Measurements from ENCODE around the gene UNC5A.

UNC5A gene

GRCh38 chr5:176847148-176847547 lies 36.8 kb downstream of the UNC5A start:
- DNase-seq = no peak

GRCh38 chr5:176847726-176848290 lies 37.4 kb downstream of the UNC5A start:
- DNase-seq = no peak

- DNase-seq = no peak
Observed at GRCh38 chr5:176848651-176849050, 38.3 kb downstream of the UNC5A start.

GRCh38 chr5:176849611-176850227 lies 39.4 kb downstream of the UNC5A start:
- no peak for DNase-seq

GRCh38 chr5:176850371-176851245 lies 40.2 kb downstream of the UNC5A start:
- DNase-seq = no peak

- DNase-seq = no peak
Observed at GRCh38 chr5:176851380-176851779, 41.0 kb downstream of the UNC5A start.

- no peak for DNase-seq
Observed at GRCh38 chr5:176851871-176852658, 41.7 kb downstream of the UNC5A start.

GRCh38 chr5:176853151-176853778 lies 42.9 kb downstream of the UNC5A start:
- DNase-seq = no peak

GRCh38 chr5:176854164-176854563 lies 43.8 kb downstream of the UNC5A start:
- DNase-seq = no peak

GRCh38 chr5:176855598-176855997 lies 45.2 kb downstream of the UNC5A start:
- no peak for DNase-seq

- DNase-seq = no peak
Observed at GRCh38 chr5:176856746-176857145, 46.4 kb downstream of the UNC5A start.

- no peak for DNase-seq
Observed at GRCh38 chr5:176857216-176857893, 47.0 kb downstream of the UNC5A start.

- DNase-seq = no peak
Observed at GRCh38 chr5:176857894-176858273, 47.5 kb downstream of the UNC5A start.

GRCh38 chr5:176859916-176860315 lies 49.6 kb downstream of the UNC5A start:
- no peak for DNase-seq

GRCh38 chr5:176860381-176860780 lies 50.0 kb downstream of the UNC5A start:
- DNase-seq = no peak

- DNase-seq = no peak
Observed at GRCh38 chr5:176861276-176861675, 50.9 kb downstream of the UNC5A start.

GRCh38 chr5:176862330-176862995 lies 52.1 kb downstream of the UNC5A start:
- no peak for DNase-seq

GRCh38 chr5:176863041-176863764 lies 52.8 kb downstream of the UNC5A start:
- no peak for DNase-seq

- no peak for DNase-seq
Observed at GRCh38 chr5:176863765-176864098, 53.4 kb downstream of the UNC5A start.

- no peak for DNase-seq
Observed at GRCh38 chr5:176864755-176865154, 54.4 kb downstream of the UNC5A start.

- no peak for DNase-seq
Observed at GRCh38 chr5:176865964-176866363, 55.6 kb downstream of the UNC5A start.

Data from CD4-positive, alpha-beta T cell treated with Interleukin-1 beta for 1 hour (primary cell).